ENCODE measurements around the gene FER.
"Not testable (repeated sequence)": the region's sequence is repeated elsewhere in the genome, so short reads cannot be mapped to it uniquely, and the experiment has no call there.

The FER gene

GRCh38 chr5:109016300-109016699 is 268.6 kb downstream of the FER start:
- Histone ChIP-seq H3K27me3 (ENCODE audit: insufficient read depth, poor library complexity, severe bottlenecking) (no peaks in the 10 kb centered on the region), H3K4me3 (replicated peaks; ENCODE audit: insufficient read depth, low read length) (no peak overlapping the region), H3K27ac (replicated peaks) (no peak overlapping the region)
- DNase-seq (ENCODE audit: low read depth in 1 of 2, low spot score in 1 of 2) = no peak
- TF ChIP-seq POLR2AphosphoS5 (IDR thresholded peaks at IDR 0.05; ENCODE audit: low read depth) = no peak
- no peak for TF ChIP-seq SPI1 (IDR thresholded peaks at IDR 0.05; ENCODE audit: borderline replicate concordance, low read depth)
- no peak for TF ChIP-seq REST (IDR thresholded peaks at IDR 0.05; ENCODE audit: insufficient replicate concordance, low read depth)
- no peak for TF ChIP-seq GABPA (IDR thresholded peaks at IDR 0.05; ENCODE audit: low read depth)
- TF ChIP-seq CTCF (IDR thresholded peaks at IDR 0.05; ENCODE audit: insufficient read depth, low read length) = no peak

GRCh38 chr5:109022056-109022455 is 274.4 kb downstream of the FER start:
- TF ChIP-seq SPI1 (IDR thresholded peaks at IDR 0.05; ENCODE audit: borderline replicate concordance, low read depth) (no peak), GABPA (IDR thresholded peaks at IDR 0.05; ENCODE audit: low read depth) (no peak), REST (IDR thresholded peaks at IDR 0.05; ENCODE audit: insufficient replicate concordance, low read depth) (no peak), CTCF (IDR thresholded peaks at IDR 0.05; ENCODE audit: insufficient read depth, low read length) (no peak), POLR2AphosphoS5 (IDR thresholded peaks at IDR 0.05; ENCODE audit: low read depth) (no peak)
- no peak for DNase-seq (ENCODE audit: low read depth in 1 of 2, low spot score in 1 of 2)
- Histone ChIP-seq H3K27me3 (ENCODE audit: insufficient read depth, poor library complexity, severe bottlenecking) (no peaks in the 10 kb centered on the region), H3K27ac (replicated peaks) (no peak overlapping the region), H3K4me3 (replicated peaks; ENCODE audit: insufficient read depth, low read length) (no peak overlapping the region)

- H3K27ac ChIP-seq (replicated peaks); H3K27me3 ChIP-seq (ENCODE audit: insufficient read depth, poor library complexity, severe bottlenecking); H3K4me3 ChIP-seq (replicated peaks; ENCODE audit: insufficient read depth, low read length); DNase-seq (ENCODE audit: low read depth in 1 of 2, low spot score in 1 of 2): not testable (repeated sequence)
Observed at GRCh38 chr5:109025729-109026128, 278.0 kb downstream of the FER start.

- H3K27ac ChIP-seq (replicated peaks) = no peak overlapping the region
- no peak for DNase-seq (ENCODE audit: low read depth in 1 of 2, low spot score in 1 of 2)
- no peaks in the 10 kb centered on the region for H3K27me3 ChIP-seq (ENCODE audit: insufficient read depth, poor library complexity, severe bottlenecking)
- no peak overlapping the region for H3K4me3 ChIP-seq (replicated peaks; ENCODE audit: insufficient read depth, low read length)
- no peak for TF ChIP-seq REST (IDR thresholded peaks at IDR 0.05; ENCODE audit: insufficient replicate concordance, low read depth)
- TF ChIP-seq SPI1 (IDR thresholded peaks at IDR 0.05; ENCODE audit: borderline replicate concordance, low read depth) = no peak
- no peak for TF ChIP-seq GABPA (IDR thresholded peaks at IDR 0.05; ENCODE audit: low read depth)
- TF ChIP-seq POLR2AphosphoS5 (IDR thresholded peaks at IDR 0.05; ENCODE audit: low read depth) = no peak
- no peak for TF ChIP-seq CTCF (IDR thresholded peaks at IDR 0.05; ENCODE audit: insufficient read depth, low read length)
Observed at GRCh38 chr5:109027983-109028607, 280.4 kb downstream of the FER start.

Measured in HL-60 (cell line).